ENCODE results near the gene KMT5B.

GRCh38 chr11:68213555-68214172 is 568 bp upstream of the KMT5B start:
- no peak for TF ChIP-seq CTCF (IDR thresholded peaks at IDR 0.05; ENCODE audit: low read depth, low read length)
- TF ChIP-seq MAX (IDR thresholded peaks at IDR 0.05; ENCODE audit: low read depth, low read length) = no peak; the same call in 1 of the 2 replicates
- TF ChIP-seq POLR2A (IDR thresholded peaks at IDR 0.05; ENCODE audit: extremely low read depth, insufficient read length) = peak; percentile 96
- TF ChIP-seq MYC (IDR thresholded peaks at IDR 0.05; ENCODE audit: low read depth, low read length) = no peak; the same call in 1 of the 2 replicates

All from NB4 (cell line).